NCI-H774 (cell line): ENCODE measurements around the gene OTOF.

Experiments used
- DNase-seq: peaks from one replicate; lab custom pipeline; 2025; lab: John Stamatoyannopoulos, UW

Gene OTOF

DNA sequence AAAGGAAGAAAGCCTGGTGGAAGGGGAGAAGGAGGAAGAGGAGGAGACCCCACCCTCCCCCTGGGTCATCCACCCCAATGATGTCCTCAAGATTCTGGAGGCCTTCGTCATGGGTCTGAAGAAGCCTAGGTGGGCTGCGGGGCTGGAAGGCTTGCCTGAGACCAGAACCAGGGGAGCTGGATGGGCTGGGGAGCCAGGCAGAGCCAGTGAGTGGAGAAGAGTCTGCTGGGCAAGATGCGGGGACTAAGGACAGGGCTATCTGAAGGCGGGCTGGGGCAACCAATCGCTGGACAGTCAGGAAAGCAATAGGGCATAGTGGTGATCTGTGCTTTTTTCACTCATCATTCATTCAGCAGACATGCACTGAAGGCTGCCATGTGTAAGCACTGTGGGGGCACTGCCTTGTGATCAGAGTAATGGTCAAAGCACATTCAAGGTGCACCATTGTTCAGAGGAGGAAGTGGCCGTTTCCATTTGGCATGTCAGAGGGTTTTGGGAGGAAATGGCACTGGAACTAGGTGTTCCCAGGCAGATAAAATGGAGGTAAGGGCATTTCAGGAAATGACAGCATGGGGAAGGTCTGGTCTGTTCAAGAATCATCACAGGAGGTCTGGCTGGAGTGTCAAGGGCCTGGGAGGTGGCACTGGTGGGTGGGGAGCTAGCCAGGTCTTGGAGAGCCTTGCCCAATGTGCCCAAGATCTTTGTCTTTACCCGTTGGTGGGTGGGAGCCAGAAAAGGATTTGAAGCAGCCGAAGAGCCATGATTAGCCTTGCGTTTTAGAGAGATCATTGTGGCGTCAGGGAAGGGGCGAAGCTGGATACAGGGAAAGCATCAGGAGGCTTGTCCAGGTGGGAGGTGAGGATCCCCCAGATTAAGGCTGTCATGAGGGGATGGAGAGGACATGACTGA lies 24.2 kb downstream of the OTOF start:
- no peak for DNase-seq

GRCh38 chr2:26451700-26452099 lies 26.2 kb downstream of the OTOF start:
- no peak for DNase-seq

DNA sequence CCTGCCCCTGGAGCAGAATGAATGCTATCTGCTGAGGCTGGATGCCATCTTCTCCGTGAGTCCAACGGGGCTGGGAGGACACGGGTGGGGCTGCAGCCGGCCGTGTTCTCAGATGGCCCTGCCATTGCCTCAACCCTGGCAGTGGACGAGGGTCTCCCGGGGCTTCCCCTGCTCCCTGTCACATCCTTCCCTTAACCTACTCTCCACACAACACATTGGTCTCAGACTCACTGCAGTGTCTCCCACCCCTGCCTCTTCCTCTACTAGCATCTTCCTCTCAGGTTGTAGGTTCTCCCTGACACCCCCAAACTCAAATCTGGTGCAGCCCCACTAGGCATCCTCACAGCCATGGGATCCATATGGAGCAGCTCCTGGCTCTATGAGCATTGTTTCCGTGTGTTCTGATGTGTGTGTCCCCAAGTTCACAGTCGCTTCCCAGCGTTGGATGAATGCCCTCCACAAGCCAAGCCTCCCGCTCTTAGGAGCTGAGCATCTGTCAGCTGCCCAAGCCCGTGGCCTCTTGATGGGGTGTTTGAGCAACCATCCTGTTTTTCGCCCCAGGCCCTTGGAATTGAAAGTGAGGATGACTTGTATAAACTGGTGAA lies 27.8 kb downstream of the OTOF start:
- no peak for DNase-seq

DNA sequence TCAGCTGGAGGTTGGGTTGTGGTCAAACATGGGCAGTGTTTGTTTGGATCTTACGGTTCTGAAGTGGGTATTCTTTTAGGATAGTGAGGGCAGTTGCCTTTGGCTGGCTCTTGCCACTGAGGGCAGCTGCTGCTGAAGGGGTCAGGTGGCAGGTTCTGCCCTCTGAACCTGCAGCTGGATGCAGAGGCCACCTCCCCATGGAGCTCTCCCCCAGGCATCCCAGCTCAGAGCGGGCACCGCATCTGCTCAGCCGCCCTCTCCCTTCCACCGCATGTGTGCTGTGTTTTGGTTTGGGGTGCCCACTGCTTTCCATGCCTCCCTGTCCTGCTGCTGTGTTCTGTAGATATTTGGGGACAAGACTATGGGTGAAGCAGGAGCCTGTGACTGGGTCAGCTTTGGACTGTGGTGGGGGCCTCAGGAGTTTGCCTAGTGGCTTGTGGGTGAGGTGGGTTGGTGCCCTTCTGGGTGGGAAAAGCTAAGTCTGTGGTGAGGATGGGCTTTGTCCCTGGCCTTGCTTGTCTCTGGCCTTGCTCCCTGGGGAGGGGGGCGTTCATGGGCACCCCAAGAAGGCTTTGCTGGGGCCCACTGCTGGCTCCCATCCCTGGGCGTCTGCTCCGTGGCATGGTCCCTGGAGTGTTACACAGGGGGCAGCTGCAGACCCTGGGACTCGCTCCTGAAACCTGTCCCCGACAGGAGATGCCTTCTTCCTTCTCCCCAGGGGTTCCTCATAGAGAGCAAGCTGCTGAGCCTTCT lies 28.5 kb downstream of the OTOF start:
- no peak for DNase-seq

DNA sequence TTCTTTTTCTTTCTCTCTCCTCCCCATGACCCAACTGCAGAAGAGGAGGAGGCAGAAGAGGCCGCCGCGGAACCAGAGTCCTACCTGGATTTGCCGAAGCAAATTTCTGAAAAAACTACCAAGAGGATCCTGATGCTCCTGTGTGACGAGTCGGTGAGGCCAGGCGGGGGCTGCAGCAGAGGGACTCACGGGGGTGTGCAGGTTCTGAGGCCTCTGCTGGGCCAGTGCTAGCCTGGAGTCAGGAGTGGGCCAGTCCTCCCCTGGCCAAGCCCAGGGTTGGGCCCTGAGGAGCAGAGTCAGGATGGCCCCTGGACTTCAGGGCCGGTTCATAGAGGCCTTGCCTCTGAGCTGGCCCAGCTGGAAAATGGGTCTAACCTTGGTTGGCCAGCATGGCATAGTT lies 29.3 kb downstream of the OTOF start:
- no peak for DNase-seq

GRCh38 chr2:26444236-26444635 lies 33.7 kb downstream of the OTOF start:
- no peak for DNase-seq

- DNase-seq = no peak
Measured at GRCh38 chr2:26442707-26443106, 35.2 kb downstream of the OTOF start.

- DNase-seq = no peak
Measured at GRCh38 chr2:26442301-26442700, 35.6 kb downstream of the OTOF start.

DNA sequence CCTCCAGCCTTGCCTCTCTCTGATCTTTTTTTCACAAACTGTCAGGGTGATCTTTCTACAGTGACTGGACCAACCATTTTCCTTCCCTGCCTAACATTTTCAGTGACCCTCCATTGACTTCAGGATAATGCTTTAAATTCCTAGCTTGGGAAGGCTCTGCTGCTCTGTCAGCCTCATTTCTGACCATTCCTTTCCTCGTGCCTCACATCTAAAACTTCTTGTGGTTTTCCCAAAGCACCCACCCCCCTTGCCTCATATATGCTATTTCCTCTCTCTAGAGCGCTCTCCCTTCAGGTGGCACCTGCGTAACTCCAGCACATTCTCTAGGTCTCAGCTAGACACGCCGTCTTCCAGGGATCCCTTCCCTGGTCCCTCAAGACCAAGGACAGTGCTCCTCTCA lies 39.0 kb downstream of the OTOF start:
- DNase-seq = no peak

DNA sequence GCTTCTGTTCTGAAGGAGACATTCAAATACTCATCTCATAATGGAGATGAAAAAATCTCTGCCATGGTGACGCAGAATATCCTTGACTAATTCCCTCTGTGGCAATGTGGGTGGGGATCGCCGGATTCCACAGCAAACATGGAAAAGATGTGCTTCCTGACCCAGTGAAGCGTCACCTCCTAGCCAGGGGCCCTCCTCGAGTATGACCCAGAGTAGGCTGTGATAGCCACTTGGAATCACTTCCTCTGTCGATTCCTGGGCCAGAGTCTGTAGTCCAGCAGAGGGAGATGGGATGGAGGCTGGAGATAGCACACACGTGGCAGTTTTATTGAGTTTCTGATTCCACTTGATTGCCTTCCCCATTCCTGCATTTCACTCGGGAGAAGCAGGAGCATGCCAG lies 39.4 kb downstream of the OTOF start:
- DNase-seq = no peak

- DNase-seq = no peak
Measured at GRCh38 chr2:26435106-26435505, 42.8 kb downstream of the OTOF start.

DNA sequence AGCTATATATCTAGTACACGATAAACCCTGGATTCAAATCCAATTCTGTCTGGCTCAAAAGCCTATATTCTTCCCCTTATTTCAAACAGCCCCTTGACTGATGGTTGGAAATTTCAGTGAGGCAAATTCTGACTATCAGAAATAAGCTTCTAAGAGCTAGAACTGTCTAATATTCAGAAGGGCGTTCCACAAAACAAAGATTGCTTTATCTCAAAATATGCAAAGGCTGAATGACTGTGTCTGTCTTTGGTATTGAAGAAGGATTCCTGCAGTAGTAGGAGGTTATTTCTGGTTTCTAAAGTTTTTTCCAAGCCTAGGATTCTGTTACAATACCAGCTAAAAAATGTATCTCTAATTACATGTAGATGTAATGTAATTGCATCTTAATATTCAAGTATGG lies 45.1 kb downstream of the OTOF start:
- DNase-seq = no peak

DNA sequence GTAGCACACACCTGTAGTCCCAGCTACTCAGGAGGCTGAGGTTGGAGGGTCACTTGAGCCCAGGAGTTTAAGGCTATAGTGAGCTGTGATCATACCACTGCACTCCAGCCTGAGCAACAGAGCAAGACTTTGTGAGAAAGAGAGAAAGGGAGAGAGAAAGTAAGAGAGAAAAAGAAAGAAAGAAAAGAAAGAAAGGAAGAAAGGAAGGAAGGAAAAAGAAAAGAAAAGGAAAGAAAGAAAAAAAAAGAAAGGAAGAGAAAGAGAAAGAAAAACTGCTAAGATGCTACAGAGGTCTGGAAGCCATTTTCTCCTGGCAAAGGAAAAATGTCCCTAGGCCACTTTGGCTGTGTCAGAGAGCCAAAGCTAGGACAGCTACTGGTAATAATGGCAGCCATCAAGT lies 45.6 kb downstream of the OTOF start:
- no peak for DNase-seq

DNA sequence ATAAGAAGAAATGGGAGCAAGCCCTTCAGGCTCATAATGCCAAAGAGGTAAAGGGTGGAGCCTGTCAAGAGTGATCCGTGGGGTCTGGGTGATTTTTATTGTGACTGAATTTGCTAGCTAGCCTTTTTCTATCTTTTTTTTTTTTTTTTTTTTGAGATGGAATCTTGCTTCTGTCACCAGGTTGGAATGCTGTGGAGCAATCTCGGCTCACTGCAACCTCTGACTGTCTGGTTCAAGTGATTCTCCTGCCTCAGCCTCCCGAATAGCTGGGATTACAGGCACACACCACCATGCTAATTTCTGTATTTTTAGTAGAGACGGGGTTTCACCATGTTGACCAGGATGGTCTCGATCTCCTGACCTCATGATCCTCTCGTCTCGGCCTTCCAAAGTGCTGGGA lies 47.1 kb downstream of the OTOF start:
- DNase-seq = no peak

GRCh38 chr2:26429779-26430578 lies 47.9 kb downstream of the OTOF start:
- DNase-seq = peak; percentile 15

- DNase-seq = no peak
Measured at GRCh38 chr2:26428846-26429245, 49.1 kb downstream of the OTOF start.

- DNase-seq = no peak
Measured at GRCh38 chr2:26424221-26424620, 53.7 kb downstream of the OTOF start.

- DNase-seq = no peak
Measured at GRCh38 chr2:26423750-26424149, 54.2 kb downstream of the OTOF start.

- no peak for DNase-seq
Measured at GRCh38 chr2:26422947-26423629, 54.8 kb downstream of the OTOF start.

- no peak for DNase-seq
Measured at GRCh38 chr2:26421961-26422360, 56.0 kb downstream of the OTOF start.

DNA sequence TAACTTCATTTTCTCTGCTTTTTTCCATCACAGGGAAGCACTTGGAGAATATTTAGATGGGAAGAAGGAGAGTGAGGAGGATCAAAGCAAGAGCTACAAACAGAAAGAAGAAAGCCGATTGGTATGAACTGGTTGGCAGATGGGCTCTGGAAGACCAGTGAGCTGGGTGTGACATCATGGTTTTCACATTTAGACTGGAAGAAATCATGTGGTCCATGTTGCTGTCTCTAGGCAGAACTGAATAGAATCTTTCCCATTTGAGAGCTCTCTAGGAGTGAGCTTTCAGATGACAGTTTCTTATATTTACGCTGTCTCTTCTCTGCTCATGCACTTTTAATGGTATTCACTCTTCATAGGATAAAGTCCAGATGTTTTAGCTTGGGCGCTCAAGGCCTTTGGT lies 63.6 kb downstream of the OTOF start:
- DNase-seq = no peak
